Measurements from ENCODE around the gene NHEJ1.

Gene NHEJ1

DNA sequence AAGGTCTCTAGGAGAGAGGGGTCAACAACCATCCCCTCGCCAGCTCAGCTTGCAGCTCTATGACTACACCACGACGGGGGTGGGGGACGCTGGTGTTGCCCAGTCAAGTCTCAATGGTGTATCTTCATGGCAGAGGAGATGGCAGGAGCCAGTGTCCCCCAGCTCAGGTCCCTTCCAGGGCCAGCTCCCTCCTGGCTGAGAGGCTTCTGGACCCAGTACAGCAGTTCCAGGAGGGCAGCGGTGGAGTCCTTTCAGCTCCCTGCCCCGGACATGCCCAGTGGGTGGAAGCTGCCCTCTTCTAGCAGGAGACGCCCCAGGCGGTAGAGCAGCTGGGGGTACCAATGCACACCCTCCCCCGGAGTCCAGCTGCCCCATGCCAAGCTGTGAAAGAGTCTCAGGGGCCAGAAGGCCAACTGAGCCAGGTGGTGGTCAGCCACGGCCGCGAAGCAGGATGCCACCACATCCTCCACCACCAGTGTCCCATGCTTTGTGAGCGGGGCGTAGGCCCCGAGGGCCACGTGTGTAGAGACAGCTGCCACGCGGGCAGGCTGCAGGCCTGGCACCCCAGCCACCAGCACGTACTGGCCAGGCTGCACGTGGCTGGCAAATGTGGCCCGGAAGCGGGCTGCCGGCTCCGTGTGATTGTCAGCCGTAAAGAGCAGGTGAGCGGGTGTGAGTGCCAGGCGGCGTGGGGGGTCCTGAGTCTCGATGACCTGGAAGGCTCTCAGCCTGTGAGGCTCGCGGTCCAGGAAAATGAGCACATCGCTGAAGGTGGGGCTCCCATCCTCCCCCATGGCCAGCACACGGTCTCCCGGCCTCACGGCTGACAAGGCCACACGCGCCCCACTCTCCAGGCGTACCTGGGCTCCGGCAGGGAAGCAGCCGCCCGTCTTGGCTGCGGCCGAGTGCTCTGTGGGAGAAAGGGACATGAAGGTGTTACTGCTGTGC lies 105.4 kb downstream of the NHEJ1 start:
- no peaks in the 10 kb centered on the region for H3K9me3 Mint-ChIP-seq
- no peaks in the 10 kb centered on the region for H3K4me1 Mint-ChIP-seq
- no peaks in the 10 kb centered on the region for H3K36me3 Mint-ChIP-seq (ENCODE audit: low read depth)
- no peak overlapping the region for H3K4me3 Mint-ChIP-seq
- no peak overlapping the region for H3K27ac Mint-ChIP-seq
- TF ChIP-seq CTCF (IDR thresholded peaks at IDR 0.05; ENCODE audit: unreplicated experiment in 3 of 3), result no peak
- peaks cover 97% of the 10 kb centered on the region for H3K27me3 Mint-ChIP-seq (ENCODE audit: low read depth)

GRCh38 chr2:219049282-219049681 lies 111.3 kb downstream of the NHEJ1 start:
- no peak for TF ChIP-seq CTCF (IDR thresholded peaks at IDR 0.05; ENCODE audit: unreplicated experiment in 3 of 3)
- H3K27me3 Mint-ChIP-seq (ENCODE audit: low read depth), result peaks cover 79% of the 10 kb centered on the region
- H3K9me3 Mint-ChIP-seq, result no peaks in the 10 kb centered on the region
- no peak overlapping the region for H3K4me3 Mint-ChIP-seq
- no peak overlapping the region for H3K27ac Mint-ChIP-seq
- H3K4me1 Mint-ChIP-seq, result no peaks in the 10 kb centered on the region
- no peaks in the 10 kb centered on the region for H3K36me3 Mint-ChIP-seq (ENCODE audit: low read depth)

- TF ChIP-seq CTCF (IDR thresholded peaks at IDR 0.05; ENCODE audit: unreplicated experiment in 3 of 3), result no peak
- Mint-ChIP-seq H3K4me1 (peaks cover 5% of the 10 kb centered on the region), H3K36me3 (ENCODE audit: low read depth) (no peaks in the 10 kb centered on the region), H3K27me3 (ENCODE audit: low read depth) (peaks cover 80% of the 10 kb centered on the region), H3K9me3 (no peaks in the 10 kb centered on the region), H3K27ac (no peak overlapping the region), H3K4me3 (no peak overlapping the region)
Measured at GRCh38 chr2:219045937-219046550, 114.6 kb downstream of the NHEJ1 start.

DNA sequence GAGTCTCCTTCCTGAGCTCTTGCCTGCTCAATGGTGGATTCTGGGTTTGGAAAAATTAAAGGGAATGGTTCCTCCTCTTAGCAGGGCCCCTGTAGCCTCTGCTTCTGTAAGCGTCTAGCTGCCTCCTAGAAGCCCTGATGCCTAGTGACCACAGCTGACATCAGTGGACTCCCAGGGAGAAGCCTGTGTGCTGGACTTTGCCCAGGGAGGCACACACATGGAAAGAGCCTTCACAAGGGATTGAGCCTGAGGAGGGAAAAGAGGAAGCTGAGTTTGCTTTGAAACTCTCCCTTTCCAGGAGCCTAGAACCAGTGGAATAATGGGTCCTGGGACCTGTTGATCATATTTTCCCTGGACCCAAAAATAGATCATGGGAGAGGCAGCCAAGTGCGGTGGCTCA lies 117.9 kb downstream of the NHEJ1 start:
- Mint-ChIP-seq H3K36me3 (ENCODE audit: low read depth) (no peaks in the 10 kb centered on the region), H3K27me3 (ENCODE audit: low read depth) (peaks cover 83% of the 10 kb centered on the region), H3K4me1 (peaks cover 6% of the 10 kb centered on the region), H3K27ac (no peak overlapping the region), H3K4me3 (no peak overlapping the region), H3K9me3 (no peaks in the 10 kb centered on the region)
- TF ChIP-seq CTCF (IDR thresholded peaks at IDR 0.05; ENCODE audit: unreplicated experiment in 3 of 3), result no peak

DNA sequence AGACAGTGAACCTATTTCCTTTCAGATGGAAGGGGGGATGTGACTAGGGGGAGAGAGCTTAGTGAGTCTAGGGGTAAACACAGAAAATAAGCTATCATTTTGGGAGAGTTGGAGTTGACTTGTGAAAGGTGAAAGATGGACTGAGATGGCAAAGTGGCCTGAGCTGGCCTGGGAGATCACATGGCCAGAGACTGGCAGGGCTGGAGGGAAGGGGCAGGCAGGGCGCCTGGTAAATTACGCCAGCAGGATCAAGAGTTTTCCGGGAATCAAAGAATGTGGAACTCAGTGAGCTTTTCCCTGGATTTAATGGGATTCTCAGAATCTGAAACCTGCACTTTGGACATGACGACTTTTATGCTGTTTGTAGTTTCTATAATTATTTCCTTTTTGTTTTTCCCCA lies 118.5 kb downstream of the NHEJ1 start:
- peaks cover 83% of the 10 kb centered on the region for H3K27me3 Mint-ChIP-seq (ENCODE audit: low read depth)
- no peak for TF ChIP-seq CTCF (IDR thresholded peaks at IDR 0.05; ENCODE audit: unreplicated experiment in 3 of 3)
- H3K36me3 Mint-ChIP-seq (ENCODE audit: low read depth), result no peaks in the 10 kb centered on the region
- H3K9me3 Mint-ChIP-seq, result no peaks in the 10 kb centered on the region
- H3K4me1 Mint-ChIP-seq, result peaks cover 6% of the 10 kb centered on the region
- H3K4me3 Mint-ChIP-seq, result no peak overlapping the region
- H3K27ac Mint-ChIP-seq, result no peak overlapping the region
